ENCODE data around the gene RBPJL.

Gene RBPJL

GRCh38 chr20:45320948-45321595 is 14.4 kb downstream of the RBPJL start:
- DNase-seq = no peak

GRCh38 chr20:45322952-45323383 is 16.3 kb downstream of the RBPJL start:
- DNase-seq = peak; percentile 27

DNA sequence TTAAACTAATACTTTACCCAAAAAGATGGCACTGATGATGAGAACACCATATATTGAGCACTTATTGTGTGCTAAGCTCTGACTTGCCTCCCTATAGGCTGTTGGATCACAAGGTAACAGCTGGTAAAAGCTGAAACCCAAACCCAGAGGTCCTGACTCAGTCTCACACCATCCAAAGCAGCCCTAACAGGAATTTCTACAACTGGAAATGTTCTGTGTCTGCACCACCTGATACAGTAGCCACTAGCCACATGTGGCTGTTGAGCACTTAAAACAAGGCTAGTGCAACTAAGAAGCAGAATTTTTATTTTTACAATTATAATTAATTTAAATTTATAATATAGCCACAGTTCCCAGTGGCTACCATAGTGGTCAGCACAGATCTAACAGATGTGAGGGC is 17.1 kb downstream of the RBPJL start:
- DNase-seq = no peak

DNA sequence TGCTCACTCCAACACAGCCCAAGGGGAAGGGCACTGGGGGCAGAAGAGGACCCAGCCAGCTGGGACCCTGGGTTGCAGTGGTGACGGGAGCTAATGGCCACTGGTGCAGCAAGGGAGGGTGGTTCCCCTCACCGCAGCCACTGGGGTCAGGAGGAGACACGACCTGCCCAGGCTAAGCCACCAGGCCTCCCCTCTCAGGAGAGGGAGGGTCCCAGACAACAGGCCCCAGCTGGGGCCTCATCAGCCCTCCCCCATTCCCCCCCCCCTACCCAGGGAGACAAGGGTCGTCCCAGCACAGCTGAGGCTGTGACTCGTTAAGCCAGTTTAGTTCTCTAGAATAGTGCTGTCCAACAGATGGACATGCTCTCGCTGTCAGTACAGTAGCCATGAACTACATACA is 18.7 kb downstream of the RBPJL start:
- no peak for DNase-seq

DNA sequence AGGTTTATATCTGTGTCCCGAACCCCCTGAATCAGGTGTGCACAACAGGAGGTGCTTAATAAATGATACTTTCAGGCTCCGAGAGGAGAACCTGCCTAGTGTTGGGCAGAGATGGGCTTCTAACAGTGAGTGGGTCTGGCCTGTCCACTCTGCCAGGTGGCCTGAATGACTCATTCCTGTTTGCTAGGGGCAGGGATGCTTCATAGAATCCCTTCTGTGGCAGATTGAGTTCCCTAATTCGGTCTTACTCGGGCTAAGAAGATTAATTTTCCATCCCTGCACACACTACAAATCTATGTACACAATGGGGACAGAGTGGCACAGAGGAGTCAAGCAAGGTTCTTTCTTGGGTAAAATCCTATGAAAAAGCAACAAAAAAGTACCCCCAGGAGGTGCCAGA is 21.8 kb downstream of the RBPJL start:
- DNase-seq = no peak

GRCh38 chr20:45329497-45330319 is 23.1 kb downstream of the RBPJL start:
- DNase-seq = no peak

DNA sequence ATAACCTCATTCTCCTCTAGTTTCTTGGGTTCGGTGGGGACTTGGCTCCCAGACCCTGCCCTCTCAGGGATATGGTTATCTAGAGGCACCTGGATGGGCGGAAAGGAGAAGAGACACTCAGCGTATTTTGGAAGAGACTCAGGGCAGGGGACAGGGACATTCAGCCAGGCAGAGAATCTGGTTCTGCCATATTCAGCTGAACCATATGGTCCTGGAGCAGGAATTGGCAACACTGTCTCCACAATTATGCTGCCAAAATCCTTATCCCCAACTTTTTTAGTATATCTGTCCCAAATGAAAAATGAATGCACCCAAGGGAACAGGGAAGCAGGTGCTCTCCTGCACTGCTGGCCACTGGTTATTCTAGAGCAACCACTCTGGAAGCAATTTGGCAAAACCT is 23.8 kb downstream of the RBPJL start:
- DNase-seq = no peak

DNA sequence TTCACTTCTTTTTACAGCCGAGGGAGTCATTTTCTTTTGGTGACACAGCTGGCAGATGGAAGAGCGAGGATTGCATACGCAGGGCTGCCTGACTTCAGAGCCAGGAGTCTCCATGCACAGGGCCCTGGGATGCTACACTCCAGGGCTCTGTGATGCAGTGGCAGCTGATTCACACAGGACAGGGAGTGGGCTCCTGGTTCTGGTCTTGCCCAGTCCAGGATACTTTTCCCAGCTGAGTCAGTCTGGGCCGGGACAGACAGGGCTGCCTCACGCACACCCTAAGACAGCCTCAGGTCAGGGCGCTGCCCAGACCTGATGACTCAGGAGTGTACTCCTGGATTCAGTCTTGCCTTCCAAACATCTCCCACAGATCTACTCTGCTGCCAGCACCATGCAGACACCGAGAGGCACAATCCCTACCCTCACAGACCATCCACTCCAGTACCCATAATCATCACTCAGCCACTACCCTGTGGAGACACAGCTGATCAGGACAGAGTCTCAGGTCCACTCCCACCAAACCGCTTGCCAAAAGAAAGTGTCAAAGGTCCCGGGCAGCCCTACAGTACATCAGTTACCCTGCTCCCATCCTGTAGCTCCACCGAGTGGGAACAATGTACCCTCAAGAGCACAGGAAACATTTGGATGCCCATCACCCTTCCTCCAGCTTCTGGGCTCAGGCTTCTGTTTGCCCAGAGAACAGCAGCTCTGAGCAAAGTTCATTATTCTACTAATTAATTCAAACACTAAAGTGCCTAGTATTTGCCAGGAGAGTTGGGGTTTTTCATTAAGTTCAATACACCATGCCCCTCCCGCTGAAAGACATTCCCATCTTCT is 30.1 kb downstream of the RBPJL start:
- DNase-seq = peak; percentile 84

- DNase-seq = peak; percentile 94
Observed at GRCh38 chr20:45337367-45338120, 30.9 kb downstream of the RBPJL start.

- DNase-seq = no peak
Observed at GRCh38 chr20:45338121-45339030, 31.7 kb downstream of the RBPJL start.

DNA sequence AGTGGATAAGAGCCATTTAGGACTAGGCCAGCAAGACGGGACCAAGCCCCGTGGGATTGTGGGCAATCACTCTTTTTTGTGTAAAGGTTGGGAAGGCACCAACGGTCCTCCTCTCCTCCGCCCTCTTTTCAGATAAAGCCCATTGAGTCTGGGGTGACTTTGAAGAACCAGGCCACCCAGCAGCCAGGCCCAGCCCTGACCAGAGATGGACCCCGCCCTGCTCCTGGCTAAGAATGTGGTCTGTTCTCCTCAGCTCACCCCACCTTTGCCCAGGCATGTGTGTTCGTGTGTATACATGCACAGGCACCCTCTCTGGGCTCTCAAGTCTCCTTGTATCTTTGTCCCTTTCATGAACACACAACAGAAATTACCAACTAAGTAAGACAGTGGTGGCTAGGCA is 32.4 kb downstream of the RBPJL start:
- no peak for DNase-seq

- no peak for DNase-seq
Observed at GRCh38 chr20:45339799-45340198, 33.2 kb downstream of the RBPJL start.

DNA sequence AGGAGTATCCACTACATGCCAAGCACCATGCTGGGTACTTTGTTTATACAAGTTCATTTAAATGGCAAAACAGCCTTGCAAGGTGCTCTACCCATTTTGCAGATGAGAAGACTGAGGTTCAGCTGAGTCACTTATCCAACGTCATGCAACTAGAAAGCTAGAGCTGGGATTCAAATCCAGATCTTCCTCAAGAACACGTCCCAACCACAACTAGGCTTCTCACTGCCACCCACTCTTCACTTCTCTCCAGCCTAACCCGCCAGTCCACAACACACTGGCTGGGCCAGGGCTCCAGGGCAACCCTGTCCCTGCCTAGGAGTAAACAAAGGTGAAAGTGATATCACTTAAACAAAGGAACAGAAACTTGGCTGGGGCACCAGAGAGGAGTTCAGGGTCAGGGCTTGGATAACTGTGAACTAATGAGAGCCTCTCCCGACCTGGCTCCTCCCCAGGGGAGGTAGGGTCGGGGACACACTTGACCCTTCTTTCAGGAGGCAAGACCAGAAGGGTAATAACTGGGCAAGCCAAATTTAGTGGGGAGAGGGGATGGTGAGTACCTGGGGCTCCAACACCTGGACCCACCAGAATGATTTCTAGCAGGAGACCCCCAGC is 33.7 kb downstream of the RBPJL start:
- DNase-seq = no peak

DNA sequence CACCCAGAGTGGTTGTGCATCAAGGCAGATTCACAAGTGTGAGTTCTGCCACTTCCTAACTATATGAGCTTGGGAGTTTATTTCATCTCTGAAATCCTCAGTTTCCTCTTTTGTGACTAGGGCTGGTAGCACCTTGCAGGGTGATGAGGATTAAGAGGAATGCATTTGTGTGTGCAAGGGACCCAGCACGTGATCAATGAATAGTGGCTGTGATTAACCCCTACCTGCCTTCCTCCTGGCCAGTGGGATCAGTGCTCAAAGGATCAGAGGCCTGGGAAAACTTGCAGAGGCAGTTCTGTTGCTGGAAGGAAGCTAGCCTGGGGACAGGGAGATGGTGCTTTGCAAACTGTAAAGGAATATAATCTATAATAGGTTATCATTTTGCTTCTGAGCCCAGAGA is 34.3 kb downstream of the RBPJL start:
- no peak for DNase-seq

GRCh38 chr20:45341579-45341938 is 34.9 kb downstream of the RBPJL start:
- no peak for DNase-seq

DNA sequence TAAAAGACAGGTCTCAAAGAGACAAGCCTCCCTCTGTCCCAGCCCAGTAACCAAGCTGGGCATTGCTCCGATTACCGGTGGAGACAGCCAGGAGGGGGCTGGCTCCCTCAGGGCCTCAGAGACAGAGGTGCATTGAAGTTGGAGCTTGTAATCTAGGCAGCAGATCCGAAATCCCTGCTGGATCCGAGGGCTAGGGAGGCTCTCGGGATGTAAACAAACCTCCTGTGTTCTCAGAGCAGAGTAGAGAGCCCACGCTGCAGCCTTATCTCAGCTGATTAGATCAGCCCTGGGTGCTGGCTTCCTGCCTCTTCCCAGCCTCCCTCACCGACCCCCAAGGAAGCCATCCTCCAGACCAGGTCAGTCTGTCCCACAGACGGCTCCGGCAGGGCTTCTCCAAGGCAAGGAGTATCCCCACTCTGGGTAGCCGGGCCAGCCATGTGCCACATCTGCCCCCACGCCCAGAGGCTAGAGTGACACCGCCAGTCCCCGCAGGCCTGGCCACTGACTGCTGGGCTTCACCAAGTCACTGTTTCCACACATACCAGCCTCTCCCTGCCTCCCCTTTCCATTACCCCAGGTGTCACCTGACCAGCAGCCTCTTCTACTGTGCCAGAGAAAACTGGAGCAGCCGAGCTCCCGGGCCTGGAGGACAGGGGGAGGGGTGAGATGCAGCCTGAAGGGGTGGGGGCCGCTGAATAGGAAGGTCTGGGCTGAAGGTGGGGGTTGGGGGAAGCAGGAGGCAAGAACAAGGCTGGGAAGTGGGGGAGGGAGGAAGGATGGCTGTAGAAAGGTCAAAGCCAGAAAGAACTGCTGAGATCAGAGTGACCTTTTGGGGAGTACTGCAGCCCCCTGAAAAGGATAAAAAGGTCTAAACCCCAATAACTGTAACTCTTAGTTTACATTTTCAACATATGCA is 35.6 kb downstream of the RBPJL start:
- DNase-seq = no peak

DNA sequence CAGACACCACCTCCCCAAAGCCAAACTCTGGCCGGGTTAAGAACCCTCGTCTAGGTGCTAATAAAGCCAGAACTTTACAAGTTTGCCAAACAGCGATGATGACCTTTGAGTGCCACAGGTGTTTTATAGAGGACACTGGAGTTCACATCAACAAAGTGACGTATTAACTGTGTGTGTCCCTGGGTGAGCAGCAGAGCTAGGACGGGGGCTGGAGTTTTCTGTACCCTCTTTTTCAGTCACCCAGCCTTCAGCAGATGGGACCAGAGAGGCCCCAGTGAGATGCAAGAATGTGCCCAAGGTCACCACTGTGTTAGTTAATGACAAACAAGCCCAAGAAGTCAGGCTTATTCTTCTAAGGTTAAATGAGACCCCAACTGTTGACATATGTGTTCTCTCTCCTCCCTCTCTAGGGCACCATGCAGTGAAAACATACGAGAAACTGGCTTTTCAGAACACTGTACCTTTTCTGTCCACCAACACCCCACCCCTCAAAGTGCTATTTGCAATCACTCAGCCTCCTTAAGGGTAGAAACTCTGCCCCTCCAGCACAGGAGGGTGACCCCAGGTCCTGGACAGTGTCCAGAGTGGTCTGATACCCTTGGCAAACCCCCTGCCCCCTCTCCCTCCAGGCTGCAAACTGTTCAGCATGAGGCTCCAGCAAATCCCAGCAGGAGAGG is 36.4 kb downstream of the RBPJL start:
- DNase-seq = no peak

GRCh38 chr20:45343532-45344167 is 37.0 kb downstream of the RBPJL start:
- DNase-seq = no peak
